Measurements from ENCODE around the gene VILL.

GRCh38 chr3:37969596-37970100 is 20.9 kb upstream of the VILL start:
- TF ChIP-seq POLR2A (IDR thresholded peaks at IDR 0.05): no peak
- TF ChIP-seq CTCF (IDR thresholded peaks at IDR 0.05): no peak
- no peak for TF ChIP-seq POLR2AphosphoS5 (IDR thresholded peaks at IDR 0.05)
- no peak for TF ChIP-seq EP300 (IDR thresholded peaks at IDR 0.05)

All from gastroesophageal sphincter (tissue), 3 donors.